Medulla oblongata (tissue), 1 donor: ENCODE data around the gene STMN1.

Source experiments
- DNase-seq: peaks from one replicate; pipeline ENCODE4 v3.0.0-alpha.2; 2015; ENCODE audit errors: extremely low spot score

The STMN1 gene

DNA sequence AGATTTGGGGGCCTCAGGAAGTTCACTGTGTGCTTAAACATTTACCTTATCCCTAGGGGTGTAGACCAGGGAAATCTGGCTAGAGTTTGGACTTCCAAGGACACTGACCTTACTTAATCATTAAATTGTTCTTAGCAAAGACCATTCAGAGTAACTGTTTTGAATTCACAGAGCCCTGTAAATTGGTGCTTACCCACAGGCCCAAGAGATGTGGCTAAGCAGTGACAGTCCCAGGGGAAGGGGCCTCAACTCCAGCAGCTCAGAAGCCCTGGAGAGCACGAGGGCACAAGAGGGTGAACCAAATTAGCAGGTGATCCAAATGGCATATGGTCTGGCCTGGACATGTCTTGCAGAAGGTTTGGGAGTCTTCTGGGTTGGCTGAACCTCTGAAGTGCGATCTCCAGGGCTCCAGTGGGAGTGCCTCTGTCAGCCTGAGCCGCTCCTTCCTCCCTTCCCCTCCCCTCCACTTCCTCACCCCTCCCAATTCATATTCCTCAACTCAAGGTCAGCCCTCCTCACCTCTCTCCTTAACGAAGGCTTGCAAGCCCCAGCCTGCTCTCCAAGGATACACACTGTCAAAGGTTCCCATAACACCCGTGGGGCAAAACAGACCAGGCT is 35.0 kb downstream of the STMN1 start:
- DNase-seq = no peak

DNA sequence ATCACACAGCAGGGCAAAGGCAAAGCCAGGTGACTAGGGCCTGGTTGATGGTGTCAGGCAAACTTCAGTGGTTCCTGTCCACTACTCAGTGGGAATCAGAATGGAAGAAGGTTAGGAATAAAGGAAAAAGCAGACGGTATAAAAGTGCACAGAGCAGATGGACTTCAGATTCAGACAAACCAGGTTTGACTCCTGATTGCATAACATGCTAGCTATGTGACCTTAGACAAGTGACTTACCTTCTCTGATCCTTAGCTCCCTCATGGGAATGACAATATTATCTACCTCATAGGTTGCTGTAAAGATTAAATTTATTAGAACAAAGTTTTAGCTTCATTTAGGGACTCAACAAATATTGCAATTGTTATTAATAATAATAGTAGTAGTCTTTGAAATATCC is 35.6 kb downstream of the STMN1 start:
- no peak for DNase-seq

GRCh38 chr1:25869909-25870606 is 36.2 kb downstream of the STMN1 start:
- DNase-seq = no peak

DNA sequence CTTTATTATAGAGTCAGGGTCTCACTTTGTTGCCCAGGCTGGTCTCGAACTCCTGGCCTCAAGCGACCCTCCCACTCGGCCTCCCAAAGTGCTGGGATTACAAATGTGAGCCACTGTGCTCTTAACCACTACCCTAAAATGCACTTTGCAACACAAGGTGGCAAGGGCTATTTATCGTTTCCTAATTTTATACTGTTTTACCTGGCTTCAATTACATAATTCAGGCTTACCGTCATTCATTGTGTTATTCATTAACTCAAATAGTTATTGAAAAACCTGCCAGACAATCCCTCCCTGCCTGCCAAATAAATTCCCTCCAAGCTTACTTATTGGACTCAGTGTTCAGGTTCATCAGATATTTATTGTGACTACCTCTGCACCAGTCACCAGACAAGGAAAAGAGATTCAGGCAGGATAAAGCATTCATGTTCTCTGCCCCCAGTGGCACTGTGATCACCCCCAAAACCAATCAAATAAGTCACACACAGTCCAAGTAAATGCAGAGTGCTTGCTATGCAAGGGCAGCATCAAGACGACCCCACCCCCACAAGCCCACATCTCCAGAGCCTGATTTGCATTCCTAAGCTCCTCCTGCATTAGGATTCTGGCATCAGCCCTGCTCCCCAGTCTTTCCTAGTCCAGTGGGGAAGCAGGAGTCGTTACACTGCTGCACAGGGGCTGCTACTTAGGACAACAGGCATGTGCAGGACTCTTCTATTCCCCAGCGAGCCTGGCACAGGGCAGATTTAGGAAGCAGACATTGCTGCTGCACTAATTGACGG is 38.8 kb downstream of the STMN1 start:
- no peak for DNase-seq

- DNase-seq = no peak
Measured at GRCh38 chr1:25866288-25866687, 39.9 kb downstream of the STMN1 start.

GRCh38 chr1:25864434-25864833 is 41.8 kb downstream of the STMN1 start:
- no peak for DNase-seq

- DNase-seq = no peak
Measured at GRCh38 chr1:25863486-25864262, 42.5 kb downstream of the STMN1 start.

DNA sequence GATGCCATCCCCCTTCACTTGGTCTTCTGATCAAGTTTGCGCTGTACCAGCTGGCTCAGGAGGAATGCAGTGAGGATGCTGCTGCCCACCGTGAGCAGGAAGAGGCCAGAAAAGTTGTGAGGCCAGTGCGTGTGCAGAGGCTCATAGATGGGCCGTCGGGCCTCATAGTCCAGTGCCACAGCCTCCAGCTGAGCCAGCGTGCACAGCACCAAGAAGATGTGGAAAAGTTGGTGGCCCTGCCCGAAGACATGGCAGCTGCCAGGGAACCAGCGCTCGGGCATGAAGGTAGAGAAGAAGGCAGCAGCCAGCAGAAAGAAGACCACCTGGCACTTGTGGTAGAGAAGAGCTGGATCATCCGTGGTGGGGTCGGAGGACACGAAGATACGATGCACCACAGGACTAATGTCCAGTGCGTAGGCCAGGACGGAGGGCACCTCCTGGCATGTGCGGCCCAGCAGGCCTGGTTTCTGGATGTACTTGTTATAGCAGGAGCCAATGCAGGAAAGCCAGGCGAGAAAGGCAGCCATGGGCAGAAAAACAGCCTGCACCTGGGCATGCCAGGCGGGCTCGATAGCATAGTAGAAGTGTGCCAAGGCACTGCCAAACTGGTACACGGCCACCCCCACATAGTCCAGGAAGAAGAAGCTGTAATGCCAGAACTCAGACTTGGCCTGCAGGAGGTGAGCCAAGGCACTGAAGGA is 43.3 kb downstream of the STMN1 start:
- DNase-seq = no peak

- peak; percentile 38 for DNase-seq
Measured at GRCh38 chr1:25861316-25862286, 44.6 kb downstream of the STMN1 start.

GRCh38 chr1:25858906-25859789 is 47.1 kb downstream of the STMN1 start, which contains the start of gene AUNIP:
Gene AUNIP (minus strand): TSS chr1:25859457. CDS start chr1:25859357, 100 bp downstream.
- peak; percentile 83 for DNase-seq

DNA sequence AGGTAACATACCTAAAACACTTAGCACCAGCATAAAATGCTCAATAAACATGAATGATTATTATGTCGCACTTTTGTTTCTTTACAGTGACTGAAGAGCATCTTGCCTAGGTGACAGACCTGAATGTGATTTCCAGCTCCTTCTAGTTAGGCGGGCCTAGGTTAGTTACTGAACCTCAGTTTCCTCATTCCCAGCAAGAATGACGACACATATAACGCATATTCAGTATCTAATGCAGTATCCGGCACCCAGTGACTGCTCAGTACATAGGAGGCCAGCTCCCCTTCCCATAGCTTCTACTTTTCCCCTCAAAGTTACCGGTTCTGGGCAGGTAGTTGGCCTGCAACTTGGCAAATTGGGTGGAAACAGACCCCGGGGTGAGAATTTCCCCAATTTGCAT is 47.7 kb downstream of the STMN1 start:
- no peak for DNase-seq

GRCh38 chr1:25856856-25857255 is 49.4 kb downstream of the STMN1 start:
- no peak for DNase-seq

DNA sequence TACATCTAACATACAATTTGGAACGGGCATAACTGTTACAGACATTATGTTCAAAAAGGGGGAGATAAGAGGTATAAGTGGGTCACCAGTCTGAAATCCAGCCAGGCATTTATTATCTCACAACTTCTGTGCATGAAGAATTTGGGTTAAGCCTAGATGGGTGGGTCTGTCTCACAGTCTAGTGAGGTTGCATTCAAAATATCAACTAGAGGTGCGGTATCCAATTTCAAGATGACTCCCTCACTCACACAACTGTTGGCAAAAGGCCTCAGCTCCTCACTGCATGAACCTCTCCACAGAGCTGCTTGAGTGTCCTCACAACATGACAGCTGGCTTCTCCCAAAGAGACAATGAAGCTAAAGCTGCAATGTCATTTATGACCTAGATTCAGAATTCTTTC is 51.7 kb downstream of the STMN1 start:
- no peak for DNase-seq
